ENCODE results near the gene TBC1D12. TPM values are rescaled to one million over a fixed set of nuclear protein-coding genes. Genes with fewer than 3 reads are reported as not detected.

The TBC1D12 gene
- total and polyA plus RNA-seq, 4 donors: 4.5 to 29.0 (median 15.6) TPM

- H3K27me3 ChIP-seq (ENCODE audit: control insufficient read depth in 3 of 3, insufficient read depth in 3 of 3, low read length in 2 of 3): no peaks in the 10 kb centered on the region
- ATAC-seq (ENCODE audit: insufficient read depth, low FRiP score) (no peak), DNase-seq (peak in 1 of 3 donors; percentile 33)
- TF ChIP-seq CTCF (IDR thresholded peaks at IDR 0.05; ENCODE audit: control extremely low read depth, extremely low read depth): no peak
- no peak overlapping the region for H3K9ac ChIP-seq (ENCODE audit: insufficient read depth in 1 of 2, low read length in 2 of 2)
- H3K36me3 ChIP-seq (ENCODE audit: control insufficient read depth in 4 of 4, insufficient read depth in 4 of 4, low read length in 4 of 4): no peaks in the 10 kb centered on the region
- peaks cover 0 to 13% (median 0%) of the 10 kb centered on the region in 4 donors for H3K9me3 ChIP-seq (ENCODE audit: control insufficient read depth in 4 of 4, insufficient read depth in 3 of 4, low read length in 3 of 4)
- WGBS, 2 donors: 88 to 91% methylated on average over 8 of the region's 8 CpGs
- H3K4me3 ChIP-seq: no peak overlapping the region
- H3K4me1 ChIP-seq (ENCODE audit: control insufficient read depth in 5 of 5, insufficient read depth in 5 of 5, low read length in 5 of 5): peaks cover 0 to 7% (median 3%) of the 10 kb centered on the region in 5 donors
- no peak overlapping the region for H3K27ac ChIP-seq (ENCODE audit: low read depth in 1 of 2, low read length in 1 of 2)
These were observed 26.7 kb downstream of the TBC1D12 start for GRCh38 chr10:94428766-94429707.

- 85 to 92% methylated on average over 1 of the region's 1 CpG for WGBS, 2 donors
- Histone ChIP-seq H3K36me3 (ENCODE audit: control insufficient read depth in 4 of 4, insufficient read depth in 4 of 4, low read length in 4 of 4) (no peaks in the 10 kb centered on the region), H3K27ac (ENCODE audit: low read depth in 1 of 2, low read length in 1 of 2) (no peak overlapping the region), H3K4me3 (no peak overlapping the region), H3K4me1 (ENCODE audit: control insufficient read depth in 5 of 5, insufficient read depth in 5 of 5, low read length in 5 of 5) (peaks cover 0 to 7% (median 3%) of the 10 kb centered on the region in 5 donors), H3K27me3 (ENCODE audit: control insufficient read depth in 3 of 3, insufficient read depth in 3 of 3, low read length in 2 of 3) (no peaks in the 10 kb centered on the region), H3K9me3 (ENCODE audit: control insufficient read depth in 4 of 4, insufficient read depth in 3 of 4, low read length in 3 of 4) (peaks cover 0 to 4% (median 0%) of the 10 kb centered on the region in 4 donors), H3K9ac (ENCODE audit: insufficient read depth in 1 of 2, low read length in 2 of 2) (no peak overlapping the region)
- DNase-seq (peak in 1 of 3 donors; percentile 69), ATAC-seq (ENCODE audit: insufficient read depth, low FRiP score) (no peak)
- no peak for TF ChIP-seq CTCF (IDR thresholded peaks at IDR 0.05; ENCODE audit: control extremely low read depth, extremely low read depth)
These were observed 28.4 kb downstream of the TBC1D12 start for GRCh38 chr10:94430701-94431100.

GRCh38 chr10:94432443-94432842, 30.1 kb downstream of the TBC1D12 start:
- ATAC-seq (ENCODE audit: insufficient read depth, low FRiP score) (no peak), DNase-seq (no peak)
- Histone ChIP-seq H3K9ac (ENCODE audit: insufficient read depth in 1 of 2, low read length in 2 of 2) (no peak overlapping the region), H3K4me1 (ENCODE audit: control insufficient read depth in 5 of 5, insufficient read depth in 5 of 5, low read length in 5 of 5) (peaks cover 0 to 7% (median 3%) of the 10 kb centered on the region in 5 donors), H3K4me3 (no peak overlapping the region), H3K36me3 (ENCODE audit: control insufficient read depth in 4 of 4, insufficient read depth in 4 of 4, low read length in 4 of 4) (no peaks in the 10 kb centered on the region), H3K27me3 (ENCODE audit: control insufficient read depth in 3 of 3, insufficient read depth in 3 of 3, low read length in 2 of 3) (no peaks in the 10 kb centered on the region), H3K9me3 (ENCODE audit: control insufficient read depth in 4 of 4, insufficient read depth in 3 of 4, low read length in 3 of 4) (peaks cover 0 to 6% (median 0%) of the 10 kb centered on the region in 4 donors), H3K27ac (ENCODE audit: low read depth in 1 of 2, low read length in 1 of 2) (no peak overlapping the region)
- no peak for TF ChIP-seq CTCF (IDR thresholded peaks at IDR 0.05; ENCODE audit: control extremely low read depth, extremely low read depth)

Measured in lung (tissue), 12 donors.